ENCODE results near the gene KLHL40. TPM values are rescaled to one million over a fixed set of nuclear protein-coding genes. Genes with fewer than 3 reads are reported as not detected.
A peak's percentile ranks its signal among the peaks of the same experiment; 100 is the strongest.

Gene KLHL40
- total and polyA plus RNA-seq, 9 donors = 86.0 to 176 (median 124) TPM

DNA sequence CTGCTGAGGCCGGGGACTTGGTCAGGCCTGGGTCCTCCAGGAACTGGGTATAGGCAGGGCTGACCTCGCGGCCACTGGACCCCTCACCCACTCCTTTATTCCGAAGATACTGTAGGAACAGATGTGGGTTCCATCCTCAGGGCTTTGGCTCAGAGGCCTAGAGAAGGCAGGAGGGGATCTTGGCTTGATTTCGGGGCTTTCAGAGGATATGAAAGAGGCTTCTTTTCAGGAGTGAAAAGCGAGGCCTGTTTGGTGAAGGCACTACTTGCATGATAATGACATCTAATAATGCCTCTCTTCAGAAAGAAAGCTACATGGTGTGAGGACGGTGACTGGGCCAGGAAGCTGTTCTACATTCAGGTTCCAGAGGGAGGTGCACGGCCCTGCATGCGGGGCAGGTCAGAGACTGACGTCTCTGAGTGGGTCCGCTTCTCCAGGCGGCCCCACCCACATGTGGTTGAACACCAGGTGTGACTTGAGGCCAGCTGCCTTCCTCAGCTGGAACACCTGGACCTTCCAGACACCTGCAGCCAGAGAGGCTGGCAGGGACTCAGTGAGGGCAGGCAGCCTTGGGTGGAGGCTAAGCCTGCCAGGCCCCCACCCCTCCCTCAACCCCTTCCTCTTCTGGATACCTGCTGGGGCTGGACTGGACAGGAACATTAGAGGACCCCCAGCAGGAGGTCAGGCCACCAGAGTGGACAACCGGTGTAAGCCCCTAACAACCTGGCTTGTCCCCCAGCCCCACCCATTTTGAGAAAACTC, 48.3 kb downstream of the KLHL40 start:
- 53% methylated on average over 6 of the region's 13 CpGs for WGBS (ENCODE audit: insufficient coverage)
- DNase-seq = no peak
- Histone ChIP-seq H3K27me3 (ENCODE audit: control insufficient read depth, insufficient read depth, low read length) (no peaks in the 10 kb centered on the region), H3K36me3 (ENCODE audit: control insufficient read depth, insufficient read depth, low read length) (no peaks in the 10 kb centered on the region), H3K9me3 (replicated peaks; ENCODE audit: control insufficient read depth, low read depth, low read length) (no peaks in the 10 kb centered on the region), H3K4me1 (ENCODE audit: control insufficient read depth, insufficient read depth, low read length) (no peaks in the 10 kb centered on the region), H3K27ac (ENCODE audit: low read length) (no peak overlapping the region), H3K4me3 (ENCODE audit: low read length) (no peak overlapping the region)

DNA sequence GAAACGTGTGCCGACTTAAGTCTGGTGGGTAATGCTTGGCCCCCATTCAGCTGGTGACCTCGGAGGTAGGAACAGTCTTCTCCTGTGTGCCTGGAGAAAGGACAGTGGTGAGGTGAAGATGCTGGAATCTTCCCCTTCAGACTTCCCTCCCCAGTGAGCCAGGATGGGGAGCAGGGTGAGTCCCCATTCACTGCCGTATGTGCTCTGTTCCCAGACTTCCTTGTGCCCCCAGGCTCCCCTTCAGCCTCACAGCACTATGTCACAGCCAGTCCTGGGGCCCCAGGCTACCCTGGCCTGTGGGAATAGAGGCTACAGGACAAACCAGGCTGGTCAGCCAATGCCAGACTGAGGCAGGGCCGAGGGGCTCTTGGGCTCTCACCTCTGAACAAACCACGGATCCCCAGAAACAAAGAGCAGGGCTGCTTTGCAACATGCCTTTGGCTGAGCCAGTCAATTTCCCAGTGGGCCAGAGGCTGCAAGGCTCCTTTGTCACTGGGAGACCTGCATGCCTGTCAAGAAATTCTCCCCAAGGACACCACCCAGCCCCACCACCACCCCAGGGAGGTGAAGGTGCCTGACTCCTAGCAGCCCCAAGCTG, 49.0 kb downstream of the KLHL40 start:
- H3K36me3 ChIP-seq (ENCODE audit: control insufficient read depth, insufficient read depth, low read length) = no peaks in the 10 kb centered on the region
- H3K4me3 ChIP-seq (ENCODE audit: low read length) = no peak overlapping the region
- no peaks in the 10 kb centered on the region for H3K27me3 ChIP-seq (ENCODE audit: control insufficient read depth, insufficient read depth, low read length)
- H3K9me3 ChIP-seq (replicated peaks; ENCODE audit: control insufficient read depth, low read depth, low read length) = no peaks in the 10 kb centered on the region
- peaks cover 2% of the 10 kb centered on the region for H3K4me1 ChIP-seq (ENCODE audit: control insufficient read depth, insufficient read depth, low read length)
- no peak overlapping the region for H3K27ac ChIP-seq (ENCODE audit: low read length)
- DNase-seq = no peak
- 73% methylated on average over 3 of the region's 6 CpGs for WGBS (ENCODE audit: insufficient coverage)

DNA sequence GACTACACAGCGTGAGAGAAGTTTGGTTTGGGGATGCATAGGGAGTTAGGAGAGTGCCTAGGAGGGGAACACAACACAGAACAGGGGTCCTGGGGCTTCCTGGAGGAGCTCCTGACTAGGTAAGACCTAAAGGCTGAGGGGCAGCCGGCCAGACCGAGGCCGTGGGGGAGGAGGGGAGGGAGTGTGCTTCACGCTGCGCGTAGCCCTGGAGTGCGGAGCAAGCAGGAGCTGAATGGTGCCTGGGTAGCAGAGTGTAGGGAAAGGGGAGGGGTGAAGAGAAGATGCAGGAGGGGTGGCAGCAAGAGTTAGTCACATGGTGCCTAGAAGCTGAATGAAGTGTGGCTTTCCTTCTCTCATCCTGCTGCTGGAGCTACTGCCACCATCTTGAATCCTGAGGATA, 49.7 kb downstream of the KLHL40 start:
- no peak for DNase-seq
- Histone ChIP-seq H3K4me1 (ENCODE audit: control insufficient read depth, insufficient read depth, low read length) (peaks cover 6% of the 10 kb centered on the region), H3K9me3 (replicated peaks; ENCODE audit: control insufficient read depth, low read depth, low read length) (no peaks in the 10 kb centered on the region), H3K27me3 (ENCODE audit: control insufficient read depth, insufficient read depth, low read length) (no peaks in the 10 kb centered on the region), H3K27ac (ENCODE audit: low read length) (no peak overlapping the region), H3K36me3 (ENCODE audit: control insufficient read depth, insufficient read depth, low read length) (no peaks in the 10 kb centered on the region), H3K4me3 (ENCODE audit: low read length) (no peak overlapping the region)
- WGBS (ENCODE audit: insufficient coverage) = 52% methylated on average over 8 of the region's 8 CpGs

DNA sequence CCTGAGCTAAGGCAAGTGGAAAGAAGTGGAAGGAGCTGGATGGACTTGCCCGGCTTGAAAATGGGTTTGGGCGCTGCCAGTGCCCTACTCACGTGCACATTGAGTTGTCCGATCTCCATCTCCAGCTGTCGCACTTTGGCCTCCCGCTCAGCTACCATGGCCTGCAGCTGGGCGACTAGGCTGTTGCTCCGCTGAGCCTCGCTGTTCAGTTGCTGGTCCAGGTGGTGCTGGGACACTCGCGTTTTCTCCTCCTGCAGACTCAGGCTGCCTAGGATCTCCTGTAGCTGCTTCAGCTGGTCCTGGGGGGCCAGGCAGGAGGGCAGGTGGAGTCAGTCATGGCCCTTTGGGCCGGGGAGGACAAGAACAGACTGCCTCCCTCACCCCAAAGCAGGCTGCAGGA, 50.3 kb downstream of the KLHL40 start:
- DNase-seq = no peak
- no peak overlapping the region for H3K4me3 ChIP-seq (ENCODE audit: low read length)
- H3K27ac ChIP-seq (ENCODE audit: low read length) = no peak overlapping the region
- H3K9me3 ChIP-seq (replicated peaks; ENCODE audit: control insufficient read depth, low read depth, low read length) = no peaks in the 10 kb centered on the region
- peaks cover 12% of the 10 kb centered on the region for H3K4me1 ChIP-seq (ENCODE audit: control insufficient read depth, insufficient read depth, low read length)
- H3K27me3 ChIP-seq (ENCODE audit: control insufficient read depth, insufficient read depth, low read length) = no peaks in the 10 kb centered on the region
- WGBS (ENCODE audit: insufficient coverage) = 89% methylated on average over 11 of the region's 12 CpGs
- no peaks in the 10 kb centered on the region for H3K36me3 ChIP-seq (ENCODE audit: control insufficient read depth, insufficient read depth, low read length)

DNA sequence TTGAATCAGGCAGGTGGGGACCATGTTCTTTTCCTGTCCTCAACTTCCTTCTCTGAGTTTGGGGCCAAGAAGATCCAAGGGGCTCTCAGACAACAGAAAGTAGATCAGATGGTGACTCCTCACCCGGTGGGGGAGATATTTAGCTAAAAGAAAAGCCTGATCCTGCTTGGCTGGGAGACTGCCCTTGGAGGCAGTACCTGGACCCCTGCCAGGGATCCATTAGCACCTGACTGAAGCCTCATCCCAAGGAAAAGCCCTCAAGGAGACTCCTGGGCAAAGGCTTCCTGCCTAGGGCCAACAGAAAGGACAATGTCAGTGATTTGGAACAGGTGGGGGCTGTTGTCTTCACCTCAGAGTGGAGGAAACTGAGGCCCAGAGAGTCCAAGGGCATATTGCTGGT, 50.7 kb downstream of the KLHL40 start:
- Histone ChIP-seq H3K27me3 (ENCODE audit: control insufficient read depth, insufficient read depth, low read length) (no peaks in the 10 kb centered on the region), H3K4me1 (ENCODE audit: control insufficient read depth, insufficient read depth, low read length) (peaks cover 16% of the 10 kb centered on the region), H3K36me3 (ENCODE audit: control insufficient read depth, insufficient read depth, low read length) (no peaks in the 10 kb centered on the region), H3K9me3 (replicated peaks; ENCODE audit: control insufficient read depth, low read depth, low read length) (no peaks in the 10 kb centered on the region), H3K27ac (ENCODE audit: low read length) (no peak overlapping the region), H3K4me3 (ENCODE audit: low read length) (no peak overlapping the region)
- no peak for DNase-seq
- WGBS (ENCODE audit: insufficient coverage) = no CpG with 5 or more reads among the region's 1 CpG

DNA sequence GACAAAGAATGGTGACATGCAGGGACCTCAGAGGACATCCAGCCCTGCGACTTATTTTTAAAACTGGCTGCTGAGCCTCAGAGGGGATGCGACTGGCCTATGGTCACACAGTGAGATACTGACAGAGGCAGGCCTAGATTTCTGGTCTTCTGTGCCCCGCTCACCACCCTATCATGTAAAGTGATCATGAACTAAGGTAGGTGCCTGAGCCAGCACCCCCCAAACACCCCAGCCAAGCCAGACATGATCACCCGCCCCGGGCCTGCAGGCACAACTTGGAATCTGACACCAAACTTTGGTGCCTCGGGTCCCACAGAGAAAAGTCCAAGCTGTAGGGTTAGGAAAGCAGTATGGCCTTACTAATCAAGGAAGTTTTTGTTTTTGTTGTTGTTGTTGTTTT, 51.2 kb downstream of the KLHL40 start:
- 100% methylated on average over 1 of the region's 6 CpGs for WGBS (ENCODE audit: insufficient coverage)
- no peaks in the 10 kb centered on the region for H3K36me3 ChIP-seq (ENCODE audit: control insufficient read depth, insufficient read depth, low read length)
- H3K4me3 ChIP-seq (ENCODE audit: low read length) = no peak overlapping the region
- no peak overlapping the region for H3K27ac ChIP-seq (ENCODE audit: low read length)
- H3K27me3 ChIP-seq (ENCODE audit: control insufficient read depth, insufficient read depth, low read length) = no peaks in the 10 kb centered on the region
- H3K4me1 ChIP-seq (ENCODE audit: control insufficient read depth, insufficient read depth, low read length) = peaks cover 18% of the 10 kb centered on the region
- H3K9me3 ChIP-seq (replicated peaks; ENCODE audit: control insufficient read depth, low read depth, low read length) = no peaks in the 10 kb centered on the region
- DNase-seq = no peak

DNA sequence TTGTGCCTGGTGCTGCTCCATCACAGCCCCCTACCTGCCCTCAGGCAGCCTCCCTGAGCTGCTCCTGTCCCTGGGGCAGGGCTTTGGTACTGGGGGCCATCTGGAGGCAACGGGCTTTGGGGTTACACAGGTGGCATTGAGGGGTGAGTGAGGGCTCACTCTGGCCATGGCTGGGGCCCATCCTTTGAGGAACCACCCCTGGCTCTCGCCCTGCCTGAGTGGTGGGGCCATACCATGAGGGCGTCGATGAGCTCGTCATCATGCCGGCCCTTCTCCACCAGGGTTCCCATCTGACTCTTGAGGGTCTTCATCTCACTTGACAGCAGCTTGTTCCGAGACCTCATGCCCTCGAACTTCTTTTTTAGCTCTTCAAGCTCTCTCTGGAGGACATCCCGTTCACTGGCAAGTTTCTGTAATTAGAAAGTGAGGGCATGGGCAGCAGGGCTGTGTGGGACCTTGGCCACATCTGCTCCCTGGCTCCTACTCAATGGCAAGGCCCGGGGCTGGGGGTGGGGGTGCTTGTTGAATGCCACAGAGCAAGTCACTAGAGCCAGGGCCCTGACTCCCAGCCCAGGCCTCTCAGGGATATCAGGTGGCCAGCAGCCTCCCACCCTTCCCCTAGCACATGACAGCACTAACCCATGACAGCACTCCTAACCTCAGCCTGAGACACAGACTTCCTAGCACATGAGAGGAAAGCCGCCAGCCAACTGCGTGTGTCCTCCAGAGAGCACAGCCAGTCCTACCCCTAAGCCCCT, 54.2 kb downstream of the KLHL40 start:
- H3K36me3 ChIP-seq (ENCODE audit: control insufficient read depth, insufficient read depth, low read length) = no peaks in the 10 kb centered on the region
- H3K4me3 ChIP-seq (ENCODE audit: low read length) = no peak overlapping the region
- 93% methylated on average over 5 of the region's 12 CpGs for WGBS (ENCODE audit: insufficient coverage)
- H3K4me1 ChIP-seq (ENCODE audit: control insufficient read depth, insufficient read depth, low read length) = peaks cover 20% of the 10 kb centered on the region
- H3K9me3 ChIP-seq (replicated peaks; ENCODE audit: control insufficient read depth, low read depth, low read length) = no peaks in the 10 kb centered on the region
- H3K27me3 ChIP-seq (ENCODE audit: control insufficient read depth, insufficient read depth, low read length) = no peaks in the 10 kb centered on the region
- peak overlapping the region; percentile 77 for H3K27ac ChIP-seq (ENCODE audit: low read length)
- DNase-seq = peak; percentile 75

DNA sequence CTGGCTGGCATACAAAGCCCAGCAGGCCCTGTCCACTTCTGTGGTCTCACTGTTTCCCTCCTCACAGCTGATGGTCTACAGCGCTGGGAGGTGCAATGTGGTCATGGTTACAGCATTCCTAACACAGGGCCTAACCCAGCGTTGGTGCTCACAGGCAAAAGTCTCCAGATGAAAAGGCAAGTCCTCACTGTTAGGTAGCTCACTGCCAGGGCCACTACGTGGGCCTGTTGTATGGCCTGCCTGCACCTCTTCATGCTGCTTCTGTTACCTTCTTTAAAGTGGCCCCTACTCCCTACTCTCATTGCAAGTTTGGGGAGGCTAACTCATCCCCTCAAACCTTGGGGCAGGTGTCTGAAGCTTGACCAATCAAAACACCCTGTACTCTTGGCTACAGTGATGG, 56.5 kb downstream of the KLHL40 start:
- Histone ChIP-seq H3K4me1 (ENCODE audit: control insufficient read depth, insufficient read depth, low read length) (peaks cover 33% of the 10 kb centered on the region), H3K4me3 (ENCODE audit: low read length) (no peak overlapping the region)
- WGBS (ENCODE audit: insufficient coverage) = 71% methylated on average over 3 of the region's 3 CpGs

More for the DNA sequence above, 56.5 kb downstream of the KLHL40 start:
- DNase-seq = no peak
- H3K27ac ChIP-seq (ENCODE audit: low read length) = no peak overlapping the region
- H3K36me3 ChIP-seq (ENCODE audit: control insufficient read depth, insufficient read depth, low read length) = no peaks in the 10 kb centered on the region
- no peaks in the 10 kb centered on the region for H3K27me3 ChIP-seq (ENCODE audit: control insufficient read depth, insufficient read depth, low read length)
- H3K9me3 ChIP-seq (replicated peaks; ENCODE audit: control insufficient read depth, low read depth, low read length) = no peaks in the 10 kb centered on the region
